HuH-7.5 (cell line): ENCODE measurements around the gene TOMM40L.

ENCODE experiments used
- DNase-seq: peaks from one replicate; pipeline ENCODE4 v3.0.0; 2011; ENCODE audit warnings: low spot score

Gene TOMM40L

GRCh38 chr1:161197560-161198193, 28.2 kb upstream of the TOMM40L start:
- no peak for DNase-seq

- DNase-seq: no peak
These were observed 27.5 kb upstream of the TOMM40L start for GRCh38 chr1:161198194-161198896.

GRCh38 chr1:161198897-161199431, 26.9 kb upstream of the TOMM40L start, which contains the start of gene ADAMTS4:
ADAMTS4 (minus strand) TSS chr1:161199054; CDS start chr1:161198627, 427 bp downstream.
- DNase-seq: no peak

DNA sequence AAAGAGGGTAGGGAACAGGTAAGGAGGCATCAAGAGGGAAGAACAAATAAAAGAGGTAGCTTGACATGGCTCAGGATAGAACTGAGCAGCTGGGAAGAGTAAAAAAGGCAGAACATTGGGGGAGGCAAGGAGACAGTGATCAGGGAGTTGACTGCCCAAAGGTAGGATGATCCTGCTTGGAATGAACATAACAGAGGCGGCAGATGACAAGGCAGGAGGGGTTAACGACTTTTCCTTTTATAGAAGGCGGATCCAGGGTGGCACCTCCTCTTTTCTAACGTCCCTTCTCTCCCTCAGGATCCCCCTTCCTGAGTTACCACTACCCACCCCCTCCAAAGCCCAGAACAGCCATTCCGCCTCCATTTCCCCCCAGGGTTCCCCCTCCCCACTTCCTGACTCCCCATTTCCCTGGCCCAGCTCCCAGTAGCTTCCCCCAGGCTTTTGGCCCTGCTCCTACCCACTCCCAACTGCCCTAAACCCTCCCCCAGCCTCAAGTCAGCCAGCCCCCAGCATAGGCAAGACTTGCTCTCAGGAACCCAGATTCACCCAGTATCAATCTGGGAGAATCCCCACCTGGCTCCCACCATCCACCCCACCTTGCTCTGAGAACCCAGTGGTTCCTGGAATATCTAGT, 26.2 kb upstream of the TOMM40L start:
- DNase-seq: no peak

GRCh38 chr1:161200421-161200991, 25.4 kb upstream of the TOMM40L start:
- no peak for DNase-seq

DNA sequence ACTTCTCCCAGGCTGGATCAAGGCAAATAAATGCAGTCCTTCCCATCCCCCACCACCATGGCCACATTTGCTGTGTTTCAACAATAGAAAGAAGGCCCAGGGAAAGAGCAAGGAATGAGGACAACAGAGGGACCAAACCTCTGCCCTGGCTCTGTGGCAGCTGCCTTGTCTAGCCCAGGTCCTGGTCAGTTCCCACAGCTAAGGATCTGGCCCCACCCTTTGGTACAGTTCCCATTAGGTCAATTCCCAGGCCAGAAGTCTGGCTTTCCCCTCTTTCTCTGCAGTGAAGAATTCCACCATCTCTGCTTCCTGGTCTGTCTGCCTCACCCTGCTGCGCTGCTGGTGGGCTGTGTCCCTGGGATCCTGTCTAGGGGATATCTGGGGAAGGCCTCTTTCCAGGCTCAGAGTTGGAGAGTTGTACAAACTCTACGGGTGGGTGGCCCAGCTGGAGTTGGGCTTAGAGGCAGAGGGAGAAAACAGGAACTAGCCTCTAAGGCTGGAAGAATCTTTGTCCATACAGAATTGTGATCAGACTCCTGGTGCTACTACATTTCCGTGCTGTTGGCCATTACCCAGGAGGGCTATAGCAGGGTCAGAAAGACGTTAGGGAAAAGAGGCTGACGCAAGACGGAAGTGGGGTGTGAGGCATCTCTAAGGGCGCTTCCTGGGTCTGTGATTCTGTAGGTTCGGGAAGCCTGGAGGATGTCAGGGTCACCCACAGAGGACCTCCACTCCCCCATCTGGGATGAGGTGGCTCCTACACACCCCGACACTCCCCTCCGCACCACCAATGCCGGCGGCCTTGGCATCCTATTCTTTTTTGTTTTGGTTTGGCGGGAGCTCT, 24.6 kb upstream of the TOMM40L start:
- DNase-seq: no peak

GRCh38 chr1:161201836-161202712, 23.8 kb upstream of the TOMM40L start, which contains the start of gene NDUFS2:
NDUFS2 (plus strand) TSS chr1:161202367; CDS start chr1:161202386, 19 bp downstream.
- DNase-seq: peak; percentile 87

DNA sequence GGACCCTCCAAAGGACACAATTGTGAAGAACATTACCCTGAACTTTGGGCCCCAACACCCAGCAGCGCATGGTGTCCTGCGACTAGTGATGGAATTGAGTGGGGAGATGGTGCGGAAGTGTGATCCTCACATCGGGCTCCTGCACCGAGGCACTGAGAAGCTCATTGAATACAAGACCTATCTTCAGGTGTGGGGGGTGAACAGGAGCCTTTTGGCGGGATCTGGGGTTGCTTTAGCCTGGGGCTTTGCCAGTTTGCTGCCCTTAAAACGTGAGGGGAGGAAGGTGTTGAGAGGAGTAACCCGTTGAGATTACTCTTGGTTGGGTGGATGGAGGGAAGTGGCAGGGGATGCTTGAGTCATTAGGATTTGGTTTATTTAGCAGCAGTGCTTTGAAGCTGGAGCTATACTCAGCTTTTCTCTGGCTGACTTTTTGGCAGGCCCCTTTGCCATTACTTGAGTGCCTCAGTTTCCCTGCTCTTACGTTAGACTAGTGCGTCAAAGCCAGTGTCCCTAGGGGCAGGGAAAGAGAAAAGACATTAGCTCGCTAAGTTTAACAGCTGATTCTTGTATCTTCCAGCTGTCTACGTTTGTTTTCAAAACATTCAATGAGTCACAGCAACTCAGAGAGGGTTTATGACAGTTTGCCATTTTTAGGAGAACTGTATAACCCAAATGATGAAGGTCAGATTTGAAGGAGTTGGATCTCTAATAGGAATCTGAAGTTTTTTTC, 19.3 kb upstream of the TOMM40L start:
- DNase-seq: no peak

- DNase-seq: no peak
These were observed 18.7 kb upstream of the TOMM40L start for GRCh38 chr1:161207173-161207572.

GRCh38 chr1:161209790-161210409, 16.0 kb upstream of the TOMM40L start:
- peak; percentile 67 for DNase-seq

- no peak for DNase-seq
These were observed 11.5 kb upstream of the TOMM40L start for GRCh38 chr1:161214369-161214768.

DNA sequence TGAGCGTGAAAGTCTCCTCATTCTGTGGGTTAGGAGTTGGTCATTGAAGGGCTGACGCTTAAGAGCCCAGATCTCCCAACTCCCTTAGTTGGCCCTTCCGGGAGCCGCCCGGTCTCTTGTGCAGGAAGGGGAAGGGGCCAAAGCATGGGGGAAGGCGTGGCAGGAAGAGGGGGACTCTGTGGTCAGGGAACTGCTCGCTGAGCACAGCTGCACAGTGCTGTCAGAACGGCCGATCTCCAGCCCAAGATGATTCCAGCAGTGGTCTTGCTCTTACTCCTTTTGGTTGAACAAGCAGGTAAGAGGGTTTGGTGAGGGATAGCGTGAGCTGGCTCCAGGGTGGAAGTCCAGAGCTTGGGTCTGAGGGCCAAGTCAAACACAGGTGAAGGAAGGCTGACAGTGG, 10.8 kb upstream of the TOMM40L start, which contains the start of gene FCER1G:
FCER1G (plus strand) TSS at position 220 of the 400 bp plus-strand sequence; CDS start at position 247, 27 bp downstream.
- DNase-seq: no peak

GRCh38 chr1:161216945-161217712, 8.7 kb upstream of the TOMM40L start:
- DNase-seq: no peak

DNA sequence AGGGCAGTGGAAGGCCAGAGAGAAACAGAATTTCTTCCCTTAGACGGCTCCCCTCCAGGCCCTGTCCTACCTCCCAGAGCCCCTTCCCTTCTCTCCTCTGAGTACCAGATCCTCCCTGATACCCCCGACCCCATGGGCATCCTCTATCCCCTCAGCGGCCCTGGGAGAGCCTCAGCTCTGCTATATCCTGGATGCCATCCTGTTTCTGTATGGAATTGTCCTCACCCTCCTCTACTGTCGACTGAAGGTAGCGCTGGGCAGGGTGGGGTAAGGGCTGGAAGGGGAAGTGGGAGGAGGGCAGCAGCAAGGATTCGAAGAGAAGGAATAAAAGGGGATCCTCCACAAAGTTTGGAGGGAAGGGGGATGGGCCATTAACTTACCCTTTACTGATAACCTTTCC, 8.0 kb upstream of the TOMM40L start:
- no peak for DNase-seq

- no peak for DNase-seq
These were observed 7.4 kb upstream of the TOMM40L start for GRCh38 chr1:161218301-161219077.

DNA sequence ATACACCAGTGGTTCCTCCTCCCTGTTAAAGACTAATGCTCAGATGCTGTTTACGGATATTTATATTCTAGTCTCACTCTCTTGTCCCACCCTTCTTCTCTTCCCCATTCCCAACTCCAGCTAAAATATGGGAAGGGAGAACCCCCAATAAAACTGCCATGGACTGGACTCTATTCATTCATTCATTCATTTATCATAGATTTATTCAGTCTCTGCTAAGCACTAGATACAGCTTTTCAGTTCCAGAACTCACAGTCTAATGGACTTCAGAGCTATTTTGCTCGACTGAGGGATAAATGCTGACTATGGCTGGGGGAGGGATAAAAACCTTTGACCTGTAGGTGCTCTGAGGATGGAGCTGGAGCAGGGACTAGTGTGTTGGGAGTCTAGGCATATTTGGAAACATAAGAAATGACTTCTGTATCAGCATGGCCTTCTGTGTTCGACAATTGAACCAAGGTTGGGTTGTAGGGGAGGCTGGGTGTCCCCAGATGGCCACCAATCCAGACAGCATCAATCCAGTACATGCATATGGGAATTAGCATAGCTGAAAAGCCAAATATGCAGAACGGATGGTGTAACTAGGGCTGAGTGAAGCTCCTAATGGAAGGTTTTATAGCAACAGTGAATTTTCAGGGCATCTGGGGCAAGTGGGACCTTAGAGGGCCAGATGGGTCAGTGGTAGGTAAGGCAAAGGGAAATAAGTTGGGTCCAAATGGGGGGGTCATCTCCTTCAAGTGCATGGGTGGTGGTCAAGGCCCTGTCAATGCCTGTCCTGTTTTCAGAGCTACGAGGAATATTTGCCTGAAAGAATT, 6.6 kb upstream of the TOMM40L start:
- no peak for DNase-seq

GRCh38 chr1:161220002-161220401, 5.9 kb upstream of the TOMM40L start:
- DNase-seq: no peak
